HG03025 (cell line): ENCODE data around the gene SHISA6.

ENCODE experiments used
- ATAC-seq: cut with Tn5 transposase; IDR thresholded peaks from one replicate; pipeline ENCODE4 v1.9.1; 2021; ENCODE audit warnings: mild to moderate bottlenecking, moderate library complexity; ENCODE audit not compliant: unreplicated experiment, low FRiP score

SHISA6 gene

GRCh38 chr17:11264183-11264871 is 23.3 kb downstream of the SHISA6 start:
- no peak for ATAC-seq

GRCh38 chr17:11267999-11268575 is 27.1 kb downstream of the SHISA6 start:
- no peak for ATAC-seq

GRCh38 chr17:11269210-11269609 is 28.2 kb downstream of the SHISA6 start:
- no peak for ATAC-seq

GRCh38 chr17:11272191-11272590 is 31.2 kb downstream of the SHISA6 start:
- ATAC-seq, result no peak

- no peak for ATAC-seq
Measured at GRCh38 chr17:11273596-11273995, 32.6 kb downstream of the SHISA6 start.

GRCh38 chr17:11274106-11274505 is 33.1 kb downstream of the SHISA6 start:
- no peak for ATAC-seq

GRCh38 chr17:11276486-11276885 is 35.5 kb downstream of the SHISA6 start:
- no peak for ATAC-seq

GRCh38 chr17:11278186-11278991 is 37.4 kb downstream of the SHISA6 start:
- ATAC-seq, result no peak

- ATAC-seq, result no peak
Measured at GRCh38 chr17:11278992-11279270, 37.9 kb downstream of the SHISA6 start.

- ATAC-seq, result no peak
Measured at GRCh38 chr17:11279776-11280344, 38.8 kb downstream of the SHISA6 start.

GRCh38 chr17:11282586-11282985 is 41.6 kb downstream of the SHISA6 start:
- ATAC-seq, result no peak

- no peak for ATAC-seq
Measured at GRCh38 chr17:11284811-11285210, 43.8 kb downstream of the SHISA6 start.

GRCh38 chr17:11285946-11286345 is 44.9 kb downstream of the SHISA6 start:
- ATAC-seq, result no peak

GRCh38 chr17:11287791-11288190 is 46.8 kb downstream of the SHISA6 start:
- no peak for ATAC-seq

- ATAC-seq, result no peak
Measured at GRCh38 chr17:11290814-11291213, 49.8 kb downstream of the SHISA6 start.

- no peak for ATAC-seq
Measured at GRCh38 chr17:11292491-11292890, 51.5 kb downstream of the SHISA6 start.

GRCh38 chr17:11293480-11293879 is 52.5 kb downstream of the SHISA6 start:
- ATAC-seq, result no peak

GRCh38 chr17:11294826-11295225 is 53.8 kb downstream of the SHISA6 start:
- ATAC-seq, result no peak

- ATAC-seq, result no peak
Measured at GRCh38 chr17:11296994-11297393, 56.0 kb downstream of the SHISA6 start.

- no peak for ATAC-seq
Measured at GRCh38 chr17:11298401-11298800, 57.4 kb downstream of the SHISA6 start.

- no peak for ATAC-seq
Measured at GRCh38 chr17:11300201-11300600, 59.2 kb downstream of the SHISA6 start.

GRCh38 chr17:11300738-11301137 is 59.7 kb downstream of the SHISA6 start:
- ATAC-seq, result no peak
